Osteocyte (in vitro differentiated cells): ENCODE data around the gene CALML4. TPM values are rescaled to one million over a fixed set of nuclear protein-coding genes. Genes with fewer than 3 reads are reported as not detected.

Experiments
- DNase-seq: peaks from one replicate; pipeline ENCODE4 v3.0.0; 2021; ENCODE audit warnings: mixed read lengths; ENCODE audit not compliant: unreplicated experiment; ENCODE audit errors: extremely low spot score
- H3K27ac Mint-ChIP-seq: one replicate; pipeline ENCODE4 v1.8.0; 2021; ENCODE audit warnings: mild to moderate bottlenecking, mixed read lengths; ENCODE audit not compliant: unreplicated experiment
- H3K27me3 Mint-ChIP-seq: one replicate; pipeline ENCODE4 v1.8.0; 2021; ENCODE audit warnings: mixed read lengths; ENCODE audit not compliant: unreplicated experiment
- H3K36me3 Mint-ChIP-seq: one replicate; pipeline ENCODE4 v1.8.0; 2021; ENCODE audit warnings: mixed read lengths; ENCODE audit not compliant: unreplicated experiment
- H3K4me1 Mint-ChIP-seq: one replicate; pipeline ENCODE4 v1.8.0; 2021; ENCODE audit warnings: mixed read lengths; ENCODE audit not compliant: unreplicated experiment
- H3K4me3 Mint-ChIP-seq: one replicate; pipeline ENCODE4 v1.8.0; 2021; ENCODE audit warnings: mild to moderate bottlenecking, moderate library complexity, mixed read lengths; ENCODE audit not compliant: unreplicated experiment
- H3K9me3 Mint-ChIP-seq: one replicate; pipeline ENCODE4 v1.8.0; 2021; ENCODE audit warnings: mixed read lengths; ENCODE audit not compliant: unreplicated experiment
- total RNA-seq: library from RNA; stranded (reverse); gene quantifications from 2 replicates; pipeline ENCODE4 v1.2.1, GENCODE V29; 2021
- TF ChIP-seq, protein P1 (sequence below): fragments of 200-600 bp; sonication (generic); IDR thresholded peaks from 2 replicates; pipeline ENCODE4 v1.5.0; 2021; ENCODE audit warnings: antibody characterized with exemption, mild to moderate bottlenecking, moderate library complexity

Gene CALML4
- total RNA-seq, 1 donor from 2014 or later: 2.0 TPM

DNA sequence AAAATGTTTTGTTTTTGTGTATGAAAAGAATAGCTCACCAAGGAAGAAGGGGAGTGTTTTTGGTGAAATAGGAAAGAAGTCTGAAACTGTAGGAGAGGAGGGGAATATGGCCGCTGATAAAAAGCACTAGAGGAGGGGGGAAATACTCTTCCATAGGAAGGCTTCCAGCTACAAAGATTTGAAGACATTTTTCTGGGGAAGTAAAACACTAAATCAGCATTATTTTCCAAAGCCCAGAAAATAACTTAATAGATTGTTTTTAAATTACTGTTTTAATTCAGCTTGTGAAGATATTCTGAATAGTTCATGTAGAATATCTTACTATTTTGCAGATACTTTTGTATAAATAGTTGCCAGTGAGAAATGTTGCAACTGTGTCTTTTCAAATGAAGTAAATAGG is 54.9 kb downstream of the CALML4 start:
- Mint-ChIP-seq H3K36me3 (peaks cover 28% of the 10 kb centered on the region), H3K4me1 (peaks cover 22% of the 10 kb centered on the region), H3K9me3 (no peaks in the 10 kb centered on the region), H3K27ac (no peak overlapping the region), H3K27me3 (no peaks in the 10 kb centered on the region), H3K4me3 (no peak overlapping the region)
- TF ChIP-seq, protein P1, sequence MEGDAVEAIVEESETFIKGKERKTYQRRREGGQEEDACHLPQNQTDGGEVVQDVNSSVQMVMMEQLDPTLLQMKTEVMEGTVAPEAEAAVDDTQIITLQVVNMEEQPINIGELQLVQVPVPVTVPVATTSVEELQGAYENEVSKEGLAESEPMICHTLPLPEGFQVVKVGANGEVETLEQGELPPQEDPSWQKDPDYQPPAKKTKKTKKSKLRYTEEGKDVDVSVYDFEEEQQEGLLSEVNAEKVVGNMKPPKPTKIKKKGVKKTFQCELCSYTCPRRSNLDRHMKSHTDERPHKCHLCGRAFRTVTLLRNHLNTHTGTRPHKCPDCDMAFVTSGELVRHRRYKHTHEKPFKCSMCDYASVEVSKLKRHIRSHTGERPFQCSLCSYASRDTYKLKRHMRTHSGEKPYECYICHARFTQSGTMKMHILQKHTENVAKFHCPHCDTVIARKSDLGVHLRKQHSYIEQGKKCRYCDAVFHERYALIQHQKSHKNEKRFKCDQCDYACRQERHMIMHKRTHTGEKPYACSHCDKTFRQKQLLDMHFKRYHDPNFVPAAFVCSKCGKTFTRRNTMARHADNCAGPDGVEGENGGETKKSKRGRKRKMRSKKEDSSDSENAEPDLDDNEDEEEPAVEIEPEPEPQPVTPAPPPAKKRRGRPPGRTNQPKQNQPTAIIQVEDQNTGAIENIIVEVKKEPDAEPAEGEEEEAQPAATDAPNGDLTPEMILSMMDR: no peak
- no peak for DNase-seq

DNA sequence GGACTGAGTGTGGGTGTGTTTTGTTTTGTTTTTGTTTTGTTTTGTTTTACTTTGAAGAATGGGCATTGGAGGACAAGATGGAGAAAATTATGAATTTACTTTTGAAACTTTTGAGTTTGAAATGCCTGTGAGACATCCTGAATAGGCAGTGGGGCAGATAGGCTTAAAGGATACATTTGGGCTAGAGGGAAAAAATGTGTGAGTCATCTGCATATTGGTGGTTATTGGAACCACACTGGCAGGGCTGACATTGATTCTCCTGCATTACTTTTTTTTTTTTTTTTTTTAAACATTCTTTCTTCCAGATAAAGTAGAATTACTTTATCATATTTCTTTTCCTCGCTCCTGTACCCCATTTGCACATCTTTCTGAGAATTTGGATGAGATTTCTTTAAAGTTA is 56.1 kb downstream of the CALML4 start:
- TF ChIP-seq, protein P1: no peak
- Mint-ChIP-seq H3K27me3 (no peaks in the 10 kb centered on the region), H3K36me3 (peaks cover 26% of the 10 kb centered on the region), H3K9me3 (no peaks in the 10 kb centered on the region), H3K27ac (no peak overlapping the region), H3K4me1 (peaks cover 21% of the 10 kb centered on the region), H3K4me3 (no peak overlapping the region)
- no peak for DNase-seq

DNA sequence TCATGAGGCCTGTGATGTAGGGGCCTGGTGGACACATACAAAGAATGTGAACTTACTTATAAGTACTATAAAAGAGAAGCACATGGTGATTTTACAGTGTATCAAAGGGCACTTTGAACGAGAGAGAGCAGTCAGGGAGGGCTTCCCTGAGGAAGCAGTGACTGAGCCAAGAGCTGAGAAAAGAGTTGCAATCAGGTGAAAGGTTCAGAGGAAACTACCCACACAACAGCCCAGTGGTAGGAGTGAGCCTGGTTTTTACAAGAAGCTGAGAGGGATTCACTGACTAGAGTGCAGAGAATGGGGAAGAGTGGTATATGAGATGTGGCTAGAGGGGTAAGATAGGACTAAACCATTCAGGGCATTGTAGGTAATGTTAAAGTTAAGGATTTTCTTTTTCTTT is 57.1 kb downstream of the CALML4 start:
- peaks cover 21% of the 10 kb centered on the region for H3K4me1 Mint-ChIP-seq
- TF ChIP-seq, protein P1: no peak
- H3K27me3 Mint-ChIP-seq: no peaks in the 10 kb centered on the region
- no peak overlapping the region for H3K27ac Mint-ChIP-seq
- H3K4me3 Mint-ChIP-seq: no peak overlapping the region
- H3K9me3 Mint-ChIP-seq: no peaks in the 10 kb centered on the region
- no peak for DNase-seq
- peaks cover 28% of the 10 kb centered on the region for H3K36me3 Mint-ChIP-seq

DNA sequence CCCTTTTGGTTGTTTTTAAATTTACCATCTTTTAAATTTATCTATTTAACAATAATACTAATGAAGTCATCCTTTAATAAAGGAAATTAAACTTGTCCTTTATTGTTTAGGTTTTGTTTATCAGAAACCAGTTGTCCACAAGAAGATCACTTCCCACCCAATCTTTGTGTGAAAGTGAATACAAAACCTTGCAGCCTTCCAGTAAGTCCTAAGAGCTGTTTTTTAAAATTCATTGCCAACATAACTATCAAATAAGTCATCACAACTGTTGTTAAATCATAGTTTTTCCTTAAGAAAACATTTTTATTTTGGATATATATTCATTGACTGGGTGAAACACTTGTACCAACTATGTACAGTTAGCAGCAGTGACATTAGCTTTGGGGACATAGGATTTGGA is 59.4 kb downstream of the CALML4 start:
- Mint-ChIP-seq H3K27me3 (no peaks in the 10 kb centered on the region), H3K27ac (no peak overlapping the region), H3K9me3 (no peaks in the 10 kb centered on the region), H3K4me1 (peaks cover 15% of the 10 kb centered on the region), H3K4me3 (no peak overlapping the region), H3K36me3 (peaks cover 23% of the 10 kb centered on the region)
- no peak for DNase-seq
- TF ChIP-seq, protein P1: no peak

DNA sequence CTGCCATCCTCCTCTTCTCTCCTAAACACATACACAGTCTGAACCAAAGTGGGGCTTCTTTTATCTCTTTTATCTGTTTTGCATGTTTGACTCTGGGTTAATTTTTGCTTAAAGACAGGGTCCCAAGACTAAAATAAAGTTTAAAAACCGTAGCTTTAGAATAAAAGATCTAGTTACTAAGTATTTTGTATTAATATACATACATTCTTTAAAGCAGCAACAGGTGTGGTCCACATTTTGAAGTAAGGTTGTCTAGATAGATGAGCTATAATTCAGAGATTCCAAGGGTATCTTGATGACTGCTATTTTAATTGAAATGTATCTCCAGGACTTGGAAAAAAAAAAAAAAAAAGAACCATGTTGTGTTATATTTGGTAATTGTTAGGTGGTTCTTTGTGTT is 61.3 kb downstream of the CALML4 start:
- Mint-ChIP-seq H3K36me3 (peaks cover 28% of the 10 kb centered on the region), H3K4me3 (no peak overlapping the region), H3K27me3 (no peaks in the 10 kb centered on the region), H3K4me1 (peaks cover 8% of the 10 kb centered on the region), H3K9me3 (no peaks in the 10 kb centered on the region), H3K27ac (no peak overlapping the region)
- TF ChIP-seq, protein P1: no peak
- no peak for DNase-seq
